Stomach smooth muscle (tissue), 2 donors: ENCODE data around the gene UPF3B.
A peak's percentile ranks its signal among the peaks of the same experiment; 100 is the strongest.

Experiments used
- H3K27ac ChIP-seq: one replicate; pipeline ENCODE4 v1.7.0; 2013; ENCODE audit warnings: mild to moderate bottlenecking, low read length, inconsistent platforms
- H3K27me3 ChIP-seq, 2 donors: one replicate each; pipeline ENCODE4 v1.7.0; 2013; ENCODE audit warnings: low read length in 2 of 2; ENCODE audit not compliant: insufficient read depth in 2 of 2, control insufficient read depth in 1 of 2
- H3K36me3 ChIP-seq, 2 donors: one replicate each; pipeline ENCODE4 v1.7.0; 2013; ENCODE audit warnings: low read length in 2 of 2; ENCODE audit not compliant: control insufficient read depth in 2 of 2, insufficient read depth in 2 of 2
- H3K4me1 ChIP-seq: one replicate; pipeline ENCODE4 v1.7.0; 2013; ENCODE audit warnings: low read length; ENCODE audit not compliant: control insufficient read depth, insufficient read depth
- H3K4me3 ChIP-seq, 2 donors: one replicate each; pipeline ENCODE4 v1.7.0; 2013; ENCODE audit warnings: low read length in 2 of 2
- H3K9ac ChIP-seq, 2 donors: one replicate each; pipeline ENCODE4 v1.7.0; 2013; ENCODE audit warnings: low read length in 2 of 2, mild to moderate bottlenecking in 1 of 2
- H3K9me3 ChIP-seq, 2 donors: one replicate each; pipeline ENCODE4 v1.7.0; 2013; ENCODE audit warnings: low read length in 2 of 2; ENCODE audit not compliant: control insufficient read depth in 2 of 2
- donor health status: healthy.
- donor health status: Pancreatic carcinoma.

The UPF3B gene

DNA sequence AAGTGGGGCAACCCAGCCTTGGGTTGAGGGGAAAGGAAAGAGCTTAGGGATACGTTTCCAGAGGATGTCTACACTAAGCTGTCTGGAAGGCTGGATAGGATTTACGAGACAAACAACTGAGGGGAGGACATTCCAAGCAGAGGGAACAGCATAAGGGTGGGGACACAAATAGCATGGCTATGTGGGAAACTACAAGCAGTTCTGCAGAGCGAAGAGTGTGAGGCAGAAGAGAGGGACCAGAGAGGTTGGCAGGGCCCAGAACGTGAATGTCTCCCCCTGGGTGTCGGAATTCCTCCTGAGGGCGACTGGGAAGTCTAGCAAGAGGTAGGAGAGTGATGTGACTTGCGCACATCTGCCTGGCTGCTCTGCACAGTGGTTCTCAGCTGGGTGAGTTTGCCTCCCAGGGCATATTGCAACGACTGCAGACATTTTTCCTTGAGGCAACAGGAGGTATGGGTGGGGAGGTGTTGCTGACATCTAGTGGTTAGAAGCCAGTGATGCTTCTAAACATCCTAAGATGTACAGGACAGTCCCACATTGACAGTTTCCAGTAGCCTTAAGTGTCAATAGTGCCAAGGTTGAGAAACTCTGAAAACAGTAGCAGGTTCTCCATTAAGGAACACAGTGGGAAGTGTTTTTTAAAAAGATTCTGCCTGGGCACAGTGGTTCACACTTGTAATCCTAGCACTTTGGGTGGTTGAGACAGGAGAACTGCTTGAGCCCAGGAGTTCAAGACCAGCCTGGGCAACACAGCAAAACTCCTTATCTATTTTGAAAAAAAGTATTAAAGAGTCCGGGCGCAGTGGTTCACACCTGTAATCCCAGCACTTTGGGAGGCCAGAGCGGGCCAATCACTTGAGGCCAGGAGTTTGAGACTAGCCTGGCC lies 28.0 kb upstream of the UPF3B start:
- Histone ChIP-seq H3K36me3 (peaks cover 0 to 4% of the 10 kb centered on the region in 2 donors), H3K4me1 (no peaks in the 10 kb centered on the region), H3K27me3 (peaks cover 0 to 3% of the 10 kb centered on the region in 2 donors), H3K9me3 (no peaks in the 10 kb centered on the region), H3K27ac (no peak overlapping the region), H3K9ac (no peak overlapping the region), H3K4me3 (no peak overlapping the region)

DNA sequence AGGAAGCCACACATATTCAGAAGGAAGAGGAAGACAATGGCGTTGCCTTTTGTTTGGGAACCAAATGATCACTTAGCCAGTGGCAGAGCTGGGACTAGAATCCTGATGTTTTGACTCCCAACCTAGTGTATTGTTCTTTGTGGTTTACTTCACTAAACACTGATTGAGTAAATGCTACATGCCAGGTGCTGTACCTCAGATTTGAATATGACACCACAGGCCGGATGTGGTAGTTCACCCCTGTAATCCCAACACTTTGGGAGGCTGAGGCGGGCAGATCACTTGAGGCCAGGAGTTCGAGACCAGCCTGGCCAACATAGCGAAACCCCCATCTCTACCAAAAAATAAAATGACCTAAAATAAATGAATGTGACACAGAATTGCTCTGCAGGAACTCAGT lies 27.3 kb upstream of the UPF3B start:
- no peak overlapping the region for H3K4me3 ChIP-seq
- no peaks in the 10 kb centered on the region for H3K4me1 ChIP-seq

DNA sequence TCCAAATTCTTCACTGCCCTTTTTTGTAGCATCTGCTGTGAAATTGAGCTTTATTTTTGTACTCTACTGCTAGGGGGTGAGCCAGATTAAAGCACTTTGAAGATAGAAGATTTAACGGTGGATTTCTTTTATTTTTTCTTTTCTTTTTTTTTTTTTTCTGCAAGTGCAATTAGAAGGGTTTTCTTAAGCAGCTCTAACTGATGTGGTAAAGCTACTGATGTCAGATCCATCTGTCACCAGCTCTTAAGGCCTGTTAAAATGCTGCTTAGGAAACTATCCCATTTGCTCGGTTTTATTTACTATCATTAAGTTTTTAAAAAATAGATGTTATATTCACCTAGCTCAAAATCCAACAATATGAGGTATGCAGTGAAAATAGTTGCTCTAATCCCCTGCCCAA lies 26.0 kb upstream of the UPF3B start:
- Histone ChIP-seq H3K9ac (no peak overlapping the region), H3K36me3 (peaks cover 0 to 4% of the 10 kb centered on the region in 2 donors), H3K9me3 (no peaks in the 10 kb centered on the region), H3K4me3 (no peak overlapping the region), H3K27me3 (peaks cover 0 to 3% of the 10 kb centered on the region in 2 donors), H3K4me1 (no peaks in the 10 kb centered on the region), H3K27ac (no peak overlapping the region)

More for the DNA sequence above, 27.3 kb upstream of the UPF3B start:
- H3K27ac ChIP-seq: no peak overlapping the region
- peaks cover 0 to 3% of the 10 kb centered on the region in 2 donors for H3K27me3 ChIP-seq
- peaks cover 0 to 4% of the 10 kb centered on the region in 2 donors for H3K36me3 ChIP-seq
- H3K9me3 ChIP-seq: no peaks in the 10 kb centered on the region
- no peak overlapping the region for H3K9ac ChIP-seq

GRCh38 chrX:119871599-119872395 lies 19.0 kb upstream of the UPF3B start, which contains the start of the genes NDUFA1 and RNF113A:
Gene NDUFA1 (plus strand): TSS chrX:119871832. CDS start chrX:119871912, 80 bp downstream.
Gene RNF113A (minus strand): TSS chrX:119871733. CDS start chrX:119871613, 120 bp downstream.
- Histone ChIP-seq H3K4me3 (peak within 1 kb of the TSS; percentile 83 to 88), H3K27me3 (no peaks in the 10 kb centered on the region), H3K36me3 (no peaks in the 10 kb centered on the region), H3K9ac (peak within 1 kb of the TSS; percentile 95 to 97), H3K4me1 (peaks cover 10% of the 10 kb centered on the region), H3K27ac (peak within 1 kb of the TSS; percentile 94), H3K9me3 (no peaks in the 10 kb centered on the region)

DNA sequence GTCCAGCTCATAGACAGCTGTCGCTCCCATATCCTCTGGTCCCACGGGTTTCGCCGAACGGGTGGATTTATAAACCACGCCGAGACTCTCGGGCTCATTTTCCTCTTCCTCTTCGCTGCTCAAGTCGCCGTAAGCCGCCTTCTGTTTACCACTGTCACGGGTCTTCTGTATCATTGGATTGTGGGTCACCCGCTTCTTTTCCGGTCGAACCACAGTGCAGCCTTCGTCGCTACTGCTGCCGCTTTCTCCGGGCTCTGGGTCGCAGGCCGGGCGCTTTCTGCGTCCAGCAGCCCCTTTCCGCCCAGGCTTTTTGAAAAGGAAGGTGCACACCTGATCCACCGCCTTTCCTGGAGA lies 18.5 kb upstream of the UPF3B start:
- Histone ChIP-seq H3K27me3 (no peaks in the 10 kb centered on the region), H3K27ac (peak overlapping the region; percentile 94), H3K36me3 (no peaks in the 10 kb centered on the region), H3K9ac (peak overlapping the region; percentile 95 to 97), H3K4me1 (peaks cover 10% of the 10 kb centered on the region), H3K4me3 (peak overlapping the region; percentile 83 to 88), H3K9me3 (no peaks in the 10 kb centered on the region)

DNA sequence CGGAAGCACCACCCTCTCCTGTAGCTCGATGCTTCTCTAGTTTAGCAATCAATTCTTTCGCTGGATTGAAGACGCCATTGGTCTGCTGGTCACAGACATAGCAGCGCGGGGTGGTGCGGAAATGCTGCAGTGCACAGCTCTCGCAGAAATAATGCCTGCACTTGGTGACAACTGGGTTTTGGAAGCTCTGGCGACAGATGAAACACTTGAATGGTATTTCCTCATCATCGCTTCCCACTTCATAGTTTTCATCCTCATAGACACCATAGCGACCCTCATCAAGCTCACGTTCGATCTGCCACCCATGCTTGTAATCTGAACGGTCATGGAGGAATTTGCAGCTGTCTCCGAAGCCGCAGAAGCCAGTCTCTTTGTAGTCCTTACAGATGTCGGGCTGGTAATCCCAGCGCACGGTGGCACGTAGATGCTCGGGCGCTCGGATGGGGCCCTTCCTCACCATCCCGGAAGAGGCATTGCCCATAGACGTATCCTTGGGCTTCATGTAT lies 17.9 kb upstream of the UPF3B start:
- peak overlapping the region; percentile 94 for H3K27ac ChIP-seq
- no peaks in the 10 kb centered on the region for H3K9me3 ChIP-seq
- H3K27me3 ChIP-seq: no peaks in the 10 kb centered on the region
- peak overlapping the region; percentile 83 to 88 for H3K4me3 ChIP-seq
- peak overlapping the region; percentile 95 to 97 for H3K9ac ChIP-seq
- no peaks in the 10 kb centered on the region for H3K36me3 ChIP-seq
- H3K4me1 ChIP-seq: peaks cover 10% of the 10 kb centered on the region

DNA sequence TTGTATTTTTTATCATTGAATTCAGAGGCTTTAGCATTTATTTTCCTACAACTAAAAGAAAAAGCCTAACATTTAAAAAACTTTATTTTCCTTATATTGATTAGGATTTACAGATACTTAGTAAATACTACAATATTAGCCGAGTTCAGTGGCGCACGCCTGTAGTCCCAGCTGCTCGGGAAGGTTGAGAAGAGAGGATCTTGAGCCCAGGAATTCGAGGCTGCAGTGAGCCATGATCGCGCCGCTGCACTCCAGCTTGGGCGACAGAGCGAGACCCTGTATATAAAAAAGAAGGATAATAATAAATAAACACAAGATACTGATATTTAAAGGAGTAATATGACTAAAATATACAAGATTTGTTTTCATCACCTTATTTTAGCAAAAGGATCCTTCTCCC lies 681 bp upstream of the UPF3B start:
- H3K36me3 ChIP-seq: no peaks in the 10 kb centered on the region
- H3K4me3 ChIP-seq: peak overlapping the region; percentile 15 to 80
- peak overlapping the region; percentile 44 to 48 for H3K9ac ChIP-seq
- no peaks in the 10 kb centered on the region for H3K9me3 ChIP-seq
- H3K27me3 ChIP-seq: no peaks in the 10 kb centered on the region
- peaks cover 6% of the 10 kb centered on the region for H3K4me1 ChIP-seq
- H3K27ac ChIP-seq: peak overlapping the region; percentile 82

- H3K27me3 ChIP-seq: no peaks in the 10 kb centered on the region
- H3K4me3 ChIP-seq: no peak overlapping the region
- no peaks in the 10 kb centered on the region for H3K9me3 ChIP-seq
- H3K4me1 ChIP-seq: no peaks in the 10 kb centered on the region
- H3K9ac ChIP-seq: no peak overlapping the region
- no peak overlapping the region for H3K27ac ChIP-seq
- peaks cover 7 to 14% of the 10 kb centered on the region in 2 donors for H3K36me3 ChIP-seq
Measured at GRCh38 chrX:119833905-119834304, 18.9 kb downstream of the UPF3B start.

GRCh38 chrX:119828446-119828845 lies 24.3 kb downstream of the UPF3B start:
- peaks cover 3% of the 10 kb centered on the region in 2 donors for H3K36me3 ChIP-seq
- H3K27ac ChIP-seq: no peak overlapping the region
- no peaks in the 10 kb centered on the region for H3K9me3 ChIP-seq
- no peak overlapping the region for H3K9ac ChIP-seq
- no peaks in the 10 kb centered on the region for H3K27me3 ChIP-seq
- no peaks in the 10 kb centered on the region for H3K4me1 ChIP-seq
- H3K4me3 ChIP-seq: no peak overlapping the region

DNA sequence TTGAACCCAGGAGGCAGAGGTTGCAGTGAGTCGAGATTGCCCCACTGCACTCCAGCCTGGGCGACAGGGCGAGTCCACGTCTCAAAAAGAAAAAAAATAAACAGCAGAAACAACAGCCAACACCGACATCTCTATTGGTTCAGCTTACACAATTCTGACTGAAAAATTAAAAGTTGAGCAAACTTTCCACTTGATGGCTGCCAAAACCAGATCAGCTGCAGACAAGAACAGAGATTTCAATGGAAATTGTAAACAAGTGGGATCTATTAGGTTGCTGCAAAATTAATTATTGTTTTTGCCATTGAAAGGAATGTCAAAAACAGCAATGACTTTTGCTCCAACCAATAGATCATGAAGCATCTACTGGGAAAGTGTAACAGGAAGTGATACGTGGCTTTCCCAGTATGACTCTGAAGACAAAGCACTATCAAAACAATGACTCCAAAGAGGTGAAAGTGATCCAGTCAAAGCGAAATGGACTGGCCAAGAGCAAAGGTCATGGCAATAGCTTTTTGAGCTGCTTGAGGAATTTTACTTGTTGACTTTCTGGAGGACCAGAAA lies 26.3 kb downstream of the UPF3B start:
- Histone ChIP-seq H3K27ac (no peak overlapping the region), H3K4me1 (no peaks in the 10 kb centered on the region), H3K9ac (no peak overlapping the region), H3K9me3 (no peaks in the 10 kb centered on the region), H3K36me3 (peaks cover 1 to 3% of the 10 kb centered on the region in 2 donors), H3K4me3 (no peak overlapping the region), H3K27me3 (no peaks in the 10 kb centered on the region)
